H1 (cell line): Measurements from ENCODE around the gene UNC13C.

ENCODE experiments used
- CHD2 ChIP-seq: IDR thresholded peaks from 2 replicates; pipeline ENCODE4 v1.6.1; 2012; ENCODE audit warnings: low read length, improper control_type of control experiment
- EZH2 ChIP-seq: fragments of 200-600 bp; sonication (generic); IDR thresholded peaks from 2 replicates; pipeline ENCODE4 v1.7.1; 2012; ENCODE audit warnings: low read depth, mild to moderate bottlenecking, moderate library complexity, low read length, inconsistent platforms; ENCODE audit not compliant: severe bottlenecking
- HDAC2 ChIP-seq, 2 experiments: fragments of 300-600 bp in 1 of 2; sonication (generic) in 1 of 2; IDR thresholded peaks; 2 replicates each; pipeline ENCODE4 v1.6.1; 2011 to 2012; ENCODE audit warnings: low read depth in 2 of 2, low read length in 2 of 2, mild to moderate bottlenecking in 2 of 2, moderate library complexity in 2 of 2, borderline replicate concordance in 1 of 2, inconsistent platforms in 1 of 2
- JUN ChIP-seq: IDR thresholded peaks from 2 replicates; pipeline ENCODE4 v1.6.1; 2011; ENCODE audit warnings: low read depth, mild to moderate bottlenecking, improper control_type of control experiment, low read length
- POLR2A ChIP-seq, 2 experiments: IDR thresholded peaks; 1 replicate in 1 of 2; 2 replicates in 1 of 2; pipeline ENCODE4 v1.6.1; 2011; ENCODE audit warnings: low read depth in 2 of 2, low read length in 2 of 2, mild to moderate bottlenecking in 2 of 2; ENCODE audit errors: control extremely low read depth in 1 of 2
- SP4 ChIP-seq: IDR thresholded peaks from 2 replicates; pipeline ENCODE4 v1.6.1; 2012; ENCODE audit warnings: low read length, inconsistent platforms
- TF ChIP-seq, protein P1 (sequence below), 3 experiments: IDR thresholded peaks; 1 replicate in 2 of 3; 2 replicates in 1 of 3; pipeline versions ENCODE4 v1.5.1 to v1.6.1; 2011; ENCODE audit warnings: low read length in 3 of 3, mild to moderate bottlenecking in 3 of 3, inconsistent platforms in 2 of 3, low read depth in 1 of 3, moderate library complexity in 1 of 3; ENCODE audit not compliant: insufficient read depth in 1 of 3; ENCODE audit errors: control extremely low read depth in 1 of 3
- TF ChIP-seq, protein P2 (sequence below): IDR thresholded peaks from 2 replicates; pipeline ENCODE4 v1.6.1; 2011; ENCODE audit warnings: low read depth, mild to moderate bottlenecking, low read length; ENCODE audit not compliant: insufficient read depth

DNA sequence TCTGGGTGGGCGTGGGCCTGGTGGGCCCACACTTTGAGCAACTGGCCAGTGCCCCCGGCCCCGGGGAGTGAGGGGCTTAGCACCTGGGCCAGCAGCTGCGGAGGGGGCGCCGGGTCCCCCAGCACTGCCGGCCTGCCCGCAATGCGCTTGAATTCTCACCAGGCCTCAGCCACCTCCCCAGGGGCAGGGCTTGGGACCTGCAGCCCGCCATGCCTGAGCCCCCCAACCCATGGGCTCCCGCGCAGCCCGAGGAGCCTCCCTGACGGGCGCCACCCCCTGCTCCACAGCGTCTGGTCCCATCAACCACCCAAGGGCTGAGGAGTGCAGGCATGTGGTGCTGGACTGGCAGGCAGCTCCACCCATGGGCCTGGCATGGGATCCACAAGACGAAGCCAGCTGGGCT, 484.3 kb downstream of the UNC13C start:
- no peak for TF ChIP-seq POLR2A (IDR thresholded peaks at IDR 0.05; ENCODE audit: control extremely low read depth in 1 of 2, low read depth in 2 of 2, low read length in 2 of 2)
- TF ChIP-seq CHD2 = no peak
- no peak for TF ChIP-seq EZH2
- TF ChIP-seq, protein P1, sequence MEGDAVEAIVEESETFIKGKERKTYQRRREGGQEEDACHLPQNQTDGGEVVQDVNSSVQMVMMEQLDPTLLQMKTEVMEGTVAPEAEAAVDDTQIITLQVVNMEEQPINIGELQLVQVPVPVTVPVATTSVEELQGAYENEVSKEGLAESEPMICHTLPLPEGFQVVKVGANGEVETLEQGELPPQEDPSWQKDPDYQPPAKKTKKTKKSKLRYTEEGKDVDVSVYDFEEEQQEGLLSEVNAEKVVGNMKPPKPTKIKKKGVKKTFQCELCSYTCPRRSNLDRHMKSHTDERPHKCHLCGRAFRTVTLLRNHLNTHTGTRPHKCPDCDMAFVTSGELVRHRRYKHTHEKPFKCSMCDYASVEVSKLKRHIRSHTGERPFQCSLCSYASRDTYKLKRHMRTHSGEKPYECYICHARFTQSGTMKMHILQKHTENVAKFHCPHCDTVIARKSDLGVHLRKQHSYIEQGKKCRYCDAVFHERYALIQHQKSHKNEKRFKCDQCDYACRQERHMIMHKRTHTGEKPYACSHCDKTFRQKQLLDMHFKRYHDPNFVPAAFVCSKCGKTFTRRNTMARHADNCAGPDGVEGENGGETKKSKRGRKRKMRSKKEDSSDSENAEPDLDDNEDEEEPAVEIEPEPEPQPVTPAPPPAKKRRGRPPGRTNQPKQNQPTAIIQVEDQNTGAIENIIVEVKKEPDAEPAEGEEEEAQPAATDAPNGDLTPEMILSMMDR (IDR thresholded peaks at IDR 0.05; ENCODE audit: control extremely low read depth in 1 of 3, insufficient read depth in 1 of 3, low read depth in 1 of 3, low read length in 3 of 3) = no peak
- TF ChIP-seq JUN = no peak
- TF ChIP-seq, protein P2, sequence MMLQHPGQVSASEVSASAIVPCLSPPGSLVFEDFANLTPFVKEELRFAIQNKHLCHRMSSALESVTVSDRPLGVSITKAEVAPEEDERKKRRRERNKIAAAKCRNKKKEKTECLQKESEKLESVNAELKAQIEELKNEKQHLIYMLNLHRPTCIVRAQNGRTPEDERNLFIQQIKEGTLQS = no peak
- no peak for TF ChIP-seq HDAC2 (IDR thresholded peaks at IDR 0.05; ENCODE audit: borderline replicate concordance in 1 of 2, low read depth in 2 of 2, low read length in 2 of 2)
- no peak for TF ChIP-seq SP4
